NCI-H1105 (cell line): Measurements from ENCODE around the gene TOMM20.
"Not testable (repeated sequence)": the region's sequence is repeated elsewhere in the genome, so short reads cannot be mapped to it uniquely, and the experiment has no call there.

Experiments used
- DNase-seq: peaks from one replicate; lab custom pipeline; 2025; lab: John Stamatoyannopoulos, UW

The TOMM20 gene

GRCh38 chr1:235079443-235080296 lies 49.0 kb downstream of the TOMM20 start:
- DNase-seq: peak; percentile 20

DNA sequence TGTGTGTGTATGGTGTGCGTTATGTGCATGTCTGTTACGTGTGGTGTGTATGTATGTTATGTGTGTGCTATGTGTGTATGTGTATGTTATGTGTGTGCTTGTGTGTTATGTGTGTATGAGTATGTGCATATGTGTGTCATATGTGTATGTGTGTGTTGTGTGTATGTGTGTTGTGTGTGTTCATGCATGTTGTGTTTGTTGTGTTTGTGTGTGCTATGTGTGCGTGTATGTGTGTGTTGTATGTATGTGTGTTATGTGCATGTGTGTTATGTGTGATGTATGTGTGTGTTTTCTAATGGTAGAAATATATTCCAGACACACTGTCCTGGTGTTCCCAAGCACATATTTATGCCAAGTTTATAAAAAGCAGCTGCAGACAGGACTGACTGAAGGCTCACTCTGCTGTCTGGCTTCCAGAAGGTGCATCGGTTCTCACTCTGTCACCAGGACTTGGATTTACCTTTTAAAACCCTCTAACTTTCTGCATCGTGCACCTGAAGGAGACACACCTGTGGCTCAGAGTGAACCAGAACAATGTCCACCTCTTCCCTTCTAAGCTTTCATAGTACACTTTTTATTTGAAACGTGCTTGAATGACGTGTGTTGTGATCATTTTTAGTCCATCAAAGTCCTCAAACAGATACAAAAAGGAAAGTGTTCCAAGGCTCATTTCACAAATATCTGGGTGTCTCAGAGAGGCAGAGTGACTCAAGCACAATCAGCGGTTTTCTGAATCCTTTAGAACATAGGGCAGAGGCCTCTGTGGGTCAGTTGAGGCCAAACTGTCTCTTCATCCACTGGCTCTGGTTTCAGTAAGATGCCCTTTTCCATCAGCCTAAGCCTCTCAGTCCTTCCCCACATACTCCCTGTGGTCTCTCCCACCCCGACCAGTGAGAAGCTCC lies 49.9 kb downstream of the TOMM20 start:
- no peak for DNase-seq

GRCh38 chr1:235077571-235078479 lies 50.8 kb downstream of the TOMM20 start:
- DNase-seq: no peak

DNA sequence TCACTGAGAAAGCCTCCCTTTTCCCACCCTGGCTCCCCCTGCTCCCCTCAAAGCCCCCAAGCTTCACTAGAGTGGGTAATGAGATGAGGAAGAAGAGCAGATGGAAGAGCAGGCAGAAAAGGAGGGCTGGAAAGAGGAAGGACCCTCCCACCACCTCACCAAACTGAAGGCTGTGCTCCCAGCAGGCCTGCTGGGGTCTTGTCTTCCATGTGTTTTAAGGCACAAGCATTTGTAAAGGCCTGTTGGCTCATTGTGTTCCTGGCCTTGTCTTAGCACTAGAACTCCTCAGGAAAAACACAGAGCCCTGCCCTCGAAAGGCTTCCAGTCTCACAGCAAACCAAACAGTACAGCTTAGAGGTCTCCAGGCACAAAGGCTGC lies 51.5 kb downstream of the TOMM20 start:
- DNase-seq: no peak

- DNase-seq: no peak
Measured at GRCh38 chr1:235076504-235077162, 52.0 kb downstream of the TOMM20 start.

DNA sequence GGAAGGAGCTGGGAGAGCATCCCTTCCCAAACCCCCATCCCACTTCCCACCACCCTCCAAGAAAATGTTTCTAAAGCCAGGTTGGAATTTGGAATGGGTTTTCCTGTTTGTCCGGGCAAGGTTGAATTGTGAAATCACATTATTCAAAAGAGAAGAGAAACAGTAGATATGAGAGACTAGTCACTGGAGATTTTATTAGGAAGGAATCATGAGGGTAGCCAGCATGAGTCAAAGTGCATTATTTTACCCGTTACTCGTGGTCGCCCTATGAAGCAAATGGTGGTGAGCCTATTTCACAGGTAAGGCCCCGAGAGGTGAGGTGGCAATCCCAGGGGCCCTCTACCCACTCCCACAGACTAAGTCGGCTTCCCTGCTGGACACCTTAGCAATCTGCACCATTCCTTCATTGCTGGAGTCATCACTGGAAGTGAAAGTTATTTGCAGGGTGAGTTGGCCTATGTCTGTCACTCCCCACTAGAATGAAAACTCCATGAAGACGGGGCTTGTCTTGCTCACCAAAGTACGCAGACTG lies 52.8 kb downstream of the TOMM20 start:
- no peak for DNase-seq

GRCh38 chr1:235075048-235075776 lies 53.4 kb downstream of the TOMM20 start:
- DNase-seq: no peak

GRCh38 chr1:235074523-235075047 lies 54.1 kb downstream of the TOMM20 start:
- peak; percentile 27 for DNase-seq

DNA sequence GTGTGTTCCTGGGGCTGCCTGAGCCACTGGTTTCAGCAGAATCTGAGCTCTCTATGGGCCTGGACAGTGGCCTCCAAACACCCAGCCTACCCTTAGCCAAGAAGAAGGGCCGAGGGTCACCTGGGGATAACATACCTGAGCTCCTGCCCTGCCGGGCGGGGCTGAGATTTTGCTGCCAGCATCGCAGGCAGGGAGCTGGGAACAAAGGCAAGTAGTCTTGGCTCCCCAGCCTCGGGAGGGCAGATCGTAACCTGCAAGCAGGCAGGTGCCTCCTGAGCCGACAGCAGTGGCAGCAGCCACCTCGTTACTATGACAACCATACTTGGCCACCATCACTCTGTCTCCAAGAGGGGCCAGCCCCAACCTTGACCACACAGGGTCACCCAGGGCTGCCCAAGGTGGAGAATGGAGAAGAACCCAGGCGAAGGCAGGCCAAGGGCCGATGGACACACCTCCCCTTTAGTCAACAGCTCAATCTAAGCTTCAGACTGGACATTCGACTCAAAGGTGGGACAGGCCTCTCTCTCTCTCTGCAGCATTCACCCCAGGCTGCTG lies 54.6 kb downstream of the TOMM20 start:
- peak; percentile 43 for DNase-seq

DNA sequence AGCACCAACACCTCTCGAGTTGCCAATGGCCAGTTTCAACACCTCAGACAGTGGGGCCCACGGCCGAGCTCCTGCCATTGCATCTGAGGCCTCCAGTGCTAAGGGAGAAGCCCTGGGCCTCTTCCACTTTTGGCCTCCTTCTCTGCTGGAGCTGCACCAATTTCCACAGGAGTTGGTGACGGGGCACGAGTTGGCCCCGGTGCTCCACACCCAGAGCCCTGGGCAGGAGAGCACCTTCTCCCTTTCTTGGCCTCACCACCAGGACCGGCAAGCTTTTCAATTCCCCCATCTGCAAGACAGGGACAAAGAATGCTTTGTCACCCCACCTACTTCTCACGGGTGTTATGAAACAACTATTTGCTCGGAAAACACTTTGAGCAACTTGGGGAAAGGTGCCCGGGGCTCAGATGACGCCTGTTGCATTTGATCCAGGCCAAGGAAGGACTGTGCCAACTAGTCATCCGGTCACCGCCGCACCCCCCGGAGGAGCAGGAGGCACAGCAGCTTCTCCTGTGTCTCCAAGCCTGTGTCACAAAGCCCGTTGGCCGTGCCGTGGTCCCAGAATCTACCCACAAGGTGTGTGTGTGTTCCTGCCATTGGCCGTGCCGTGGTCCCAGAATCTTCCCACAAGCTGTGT lies 55.2 kb downstream of the TOMM20 start:
- no peak for DNase-seq

DNA sequence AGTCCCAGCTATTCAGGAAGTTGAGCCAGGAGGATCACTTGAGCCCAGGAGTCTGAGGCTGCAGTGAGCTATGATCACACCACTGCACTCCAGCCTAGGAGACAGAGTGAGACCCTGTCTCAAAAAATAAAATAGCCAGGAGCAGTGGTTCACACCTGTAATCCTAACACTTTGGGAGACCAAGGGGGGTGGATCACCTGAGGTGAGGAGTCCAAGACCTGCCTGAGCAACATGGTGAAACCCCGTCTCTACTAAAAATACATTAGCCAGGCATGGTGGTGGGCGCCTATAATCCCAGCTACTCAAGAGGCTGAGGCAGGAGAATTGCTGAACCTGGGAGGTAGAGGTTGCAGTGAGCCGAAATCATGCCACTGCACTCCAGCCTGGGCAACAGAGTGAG lies 56.1 kb downstream of the TOMM20 start:
- DNase-seq: not testable (repeated sequence)

- DNase-seq: no peak
Measured at GRCh38 chr1:235072096-235072495, 56.5 kb downstream of the TOMM20 start.

- DNase-seq: no peak
Measured at GRCh38 chr1:235070819-235071218, 57.8 kb downstream of the TOMM20 start.

DNA sequence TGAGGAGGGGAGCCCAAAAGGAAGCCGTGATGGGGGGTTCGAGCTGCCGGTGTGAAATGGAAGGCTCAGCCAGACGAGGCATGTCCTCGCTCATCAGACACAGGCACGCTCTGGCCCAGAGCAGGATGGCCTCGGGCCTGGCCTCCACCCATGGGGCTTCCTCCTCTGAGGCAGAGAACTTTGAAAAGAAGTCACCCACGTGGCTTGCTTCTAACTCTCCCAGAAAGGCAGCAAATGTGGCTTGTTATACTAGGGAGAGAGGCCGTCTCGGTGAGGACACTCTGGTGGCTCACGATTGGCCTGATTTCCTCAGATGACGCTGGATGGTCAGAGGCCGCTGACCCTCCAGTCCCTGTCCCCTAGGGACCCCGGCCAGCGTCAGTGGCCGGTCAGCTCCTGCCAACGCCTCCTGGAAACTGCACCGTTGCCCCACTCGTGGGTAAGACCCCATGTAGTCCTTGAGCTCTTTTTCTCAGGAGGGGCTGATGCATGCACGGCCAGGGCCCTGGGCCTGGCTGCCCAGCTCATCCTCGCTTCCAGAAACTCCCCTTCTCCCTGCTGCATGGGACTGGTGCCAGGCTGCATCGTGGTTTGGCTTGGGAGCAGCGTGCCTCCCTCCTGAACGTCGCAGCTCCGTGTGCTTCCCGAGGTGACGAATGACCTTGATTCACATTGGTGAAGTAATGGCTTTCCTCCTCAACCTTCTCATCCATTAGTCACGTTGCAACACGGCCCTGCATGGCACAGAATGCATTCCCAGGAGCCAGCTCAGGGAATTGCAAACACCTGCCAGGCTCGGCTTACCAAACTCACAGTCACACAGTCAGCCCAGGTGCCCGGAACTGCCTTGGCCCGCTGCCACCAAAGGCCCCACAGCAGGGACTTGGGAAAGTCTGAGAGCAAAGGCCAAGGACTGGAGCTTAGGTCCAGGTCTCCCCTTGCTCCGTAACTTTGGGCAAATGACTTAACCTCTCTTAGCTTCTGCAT lies 58.8 kb downstream of the TOMM20 start:
- DNase-seq: peak; percentile 62

DNA sequence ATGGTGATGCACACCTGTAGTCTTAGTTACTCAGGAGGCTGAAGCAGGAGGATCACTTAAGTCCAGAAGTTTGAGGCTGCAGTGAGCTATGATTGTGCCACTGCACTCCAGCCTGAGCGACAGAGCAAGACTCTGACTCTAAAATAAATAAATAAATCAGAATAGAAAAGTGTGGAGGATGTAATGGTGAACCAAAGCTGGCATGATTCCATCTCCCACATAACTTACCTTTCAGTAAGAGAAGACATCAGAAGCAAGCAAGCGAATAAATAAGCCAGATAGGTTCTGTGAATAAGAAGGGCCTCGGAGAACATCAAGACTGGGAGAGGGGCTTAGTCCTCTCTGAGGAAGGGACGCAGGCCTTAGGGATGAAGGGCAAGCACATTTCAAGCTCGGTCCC lies 59.5 kb downstream of the TOMM20 start:
- no peak for DNase-seq

GRCh38 chr1:235068158-235069121 lies 60.2 kb downstream of the TOMM20 start:
- DNase-seq: no peak
